GM15510 (cell line): ENCODE measurements around the gene SLC28A2.

Experiments used
- POLR2A ChIP-seq: IDR thresholded peaks from 3 replicates; pipeline ENCODE4 v1.6.1; 2011; ENCODE audit warnings: borderline replicate concordance; ENCODE audit not compliant: insufficient read length; ENCODE audit errors: extremely low read depth

SLC28A2 gene

DNA sequence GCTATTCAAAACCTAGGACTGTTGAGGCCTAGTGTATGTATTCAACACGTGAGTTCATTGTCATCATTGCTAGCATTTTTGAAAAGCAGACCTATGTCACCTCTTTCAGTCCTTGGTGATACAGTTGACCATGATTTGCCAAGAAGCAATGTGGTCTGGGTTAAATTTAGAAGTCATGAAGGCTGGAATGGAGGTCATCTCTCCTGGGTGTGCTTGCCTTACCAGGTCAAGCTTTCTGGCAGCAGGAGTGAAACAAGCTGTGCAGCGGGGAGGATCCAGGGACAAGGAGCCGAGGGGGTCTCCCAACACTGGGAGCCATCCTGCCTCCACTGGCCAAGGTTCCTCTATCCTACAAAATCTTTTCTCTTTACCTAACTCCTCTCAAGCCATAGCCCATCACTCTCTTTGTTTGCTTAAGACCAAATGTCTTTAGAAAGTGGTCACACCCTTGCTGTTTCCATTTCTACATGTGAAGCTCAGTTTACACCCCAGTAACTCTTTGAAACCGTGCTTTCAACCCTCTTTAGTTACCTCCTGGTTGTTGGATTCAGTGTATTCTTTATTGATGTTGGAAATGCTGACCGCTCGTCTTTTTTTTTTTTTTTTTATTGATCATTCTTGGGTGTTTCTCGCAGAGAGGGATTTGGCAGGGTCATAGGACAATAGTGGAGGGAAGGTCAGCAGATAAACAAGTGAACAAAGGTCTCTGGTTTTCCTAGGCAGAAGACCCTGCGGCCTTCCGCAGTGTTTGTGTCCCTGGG, 40.0 kb downstream of the SLC28A2 start:
- no peak for TF ChIP-seq POLR2A

DNA sequence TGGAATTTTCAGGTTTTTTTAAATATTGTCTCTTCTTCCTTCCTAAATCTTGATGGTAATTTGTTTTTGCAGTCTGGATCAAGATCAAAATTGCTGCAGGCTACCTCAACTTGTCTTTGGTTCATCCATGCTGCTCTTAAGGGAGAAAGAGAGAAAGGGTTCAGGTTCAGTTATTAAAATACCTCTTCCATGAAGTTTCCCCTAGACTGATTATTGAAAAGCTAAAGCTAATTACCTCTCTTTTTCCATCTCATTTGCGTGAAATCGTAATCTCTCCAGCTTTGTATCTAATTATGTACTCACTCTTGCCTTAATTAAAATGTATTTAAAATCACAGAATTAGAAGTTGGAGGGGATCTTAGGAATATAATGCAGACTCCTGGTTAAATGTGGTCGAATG, 52.7 kb downstream of the SLC28A2 start:
- TF ChIP-seq POLR2A: no peak

DNA sequence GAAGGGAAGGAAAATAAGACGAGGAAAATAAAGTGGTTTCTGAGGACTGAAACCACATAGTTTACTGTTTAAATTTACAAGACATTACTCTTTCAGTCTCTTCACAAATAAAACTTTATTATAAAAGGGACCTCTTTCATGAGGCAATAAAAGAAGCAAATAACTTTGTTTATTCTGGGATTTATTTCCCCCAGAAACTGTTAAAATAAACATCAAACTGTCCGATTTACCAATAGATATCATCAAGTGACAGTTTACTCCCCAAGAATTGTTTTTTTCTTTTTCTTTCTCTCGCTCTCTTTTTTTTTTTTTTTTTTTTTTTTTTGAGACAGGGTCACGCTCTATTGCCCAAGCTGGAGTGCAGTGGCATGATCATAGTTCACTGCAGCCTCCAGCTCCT, 54.1 kb downstream of the SLC28A2 start:
- no peak for TF ChIP-seq POLR2A

DNA sequence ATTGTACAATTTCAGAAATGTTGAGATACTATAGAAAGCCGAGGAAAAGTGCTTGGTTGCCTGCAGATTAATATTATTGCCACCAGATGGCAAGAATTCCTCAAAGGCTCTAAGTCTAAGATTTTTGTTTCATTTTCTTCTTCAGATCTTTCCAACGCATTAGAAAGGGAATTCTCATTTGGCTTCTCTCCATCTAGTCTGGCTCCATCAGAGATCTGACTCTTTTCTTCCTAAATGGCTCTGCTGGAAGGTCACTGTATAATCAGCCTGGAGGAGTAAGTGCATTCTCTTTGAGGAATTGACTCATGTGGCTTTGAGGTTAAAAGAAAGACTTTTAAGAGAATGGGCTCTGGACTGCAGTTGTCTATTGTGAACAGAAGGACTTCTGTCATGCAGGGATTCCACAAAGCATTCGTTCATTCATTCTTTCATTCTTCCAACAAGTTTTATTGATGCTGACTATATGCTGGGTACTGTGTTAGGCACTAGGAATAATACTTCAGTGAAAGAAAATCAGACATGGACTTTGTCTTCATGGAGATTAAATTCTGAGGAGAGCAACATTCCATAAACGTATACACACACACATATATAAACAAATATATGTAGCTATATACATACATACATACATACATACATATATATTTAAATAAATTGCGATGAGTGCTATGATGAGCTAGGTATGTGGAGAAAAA, 55.3 kb downstream of the SLC28A2 start:
- TF ChIP-seq POLR2A: no peak

DNA sequence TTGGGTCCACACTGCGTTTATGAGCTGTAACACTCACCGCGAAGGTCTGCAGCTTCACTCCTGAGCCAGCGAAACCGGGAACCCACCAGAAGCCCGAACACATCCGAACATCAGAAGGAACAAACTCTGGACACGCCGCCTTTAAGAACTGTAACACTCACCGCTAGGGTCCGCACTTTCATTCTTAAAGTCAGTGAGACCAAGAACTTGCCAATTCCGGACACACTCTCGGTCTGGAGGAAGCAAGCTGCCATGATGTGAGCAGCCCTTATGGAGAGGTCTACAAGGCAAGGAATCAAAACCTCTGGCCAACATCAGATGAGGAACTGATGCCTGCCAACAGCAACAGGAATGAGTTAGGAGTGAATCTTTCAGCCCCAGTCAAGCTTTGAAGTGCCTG, 62.9 kb downstream of the SLC28A2 start:
- TF ChIP-seq POLR2A: no peak

DNA sequence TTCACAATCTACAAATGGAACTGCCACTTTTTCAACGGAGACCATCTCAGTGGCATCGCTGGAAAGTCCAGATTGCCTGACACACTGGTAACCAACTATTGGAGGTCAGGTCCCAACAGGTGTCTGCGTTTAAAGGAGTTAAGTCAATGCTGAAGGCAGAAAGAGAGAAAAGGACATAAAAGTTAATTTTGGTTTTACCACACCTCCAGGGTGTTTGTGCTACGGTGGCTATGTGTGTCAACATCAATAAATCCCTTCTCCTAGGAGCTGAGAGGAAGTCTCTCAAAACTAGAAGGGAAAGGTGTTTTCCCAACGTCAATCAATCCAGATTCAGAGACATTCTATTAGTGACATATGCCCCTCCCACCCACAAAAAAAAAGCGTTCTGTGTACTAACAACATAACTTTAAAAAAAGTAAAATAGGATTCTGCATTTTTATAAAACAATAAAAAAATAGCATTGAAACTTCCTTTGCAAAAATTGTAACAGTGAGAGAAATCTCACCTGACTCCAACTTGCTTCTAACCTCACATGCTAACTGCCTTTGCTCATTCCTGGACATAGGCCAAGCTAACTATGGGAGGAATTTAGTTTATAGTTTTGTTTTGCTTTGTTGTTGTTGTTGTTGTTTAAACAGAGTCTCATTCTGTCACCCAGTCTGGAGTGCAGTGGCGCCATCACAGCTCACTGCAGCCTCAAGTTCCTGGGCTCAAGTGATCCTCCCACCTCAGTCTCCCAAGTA, 67.6 kb downstream of the SLC28A2 start:
- TF ChIP-seq POLR2A: no peak

DNA sequence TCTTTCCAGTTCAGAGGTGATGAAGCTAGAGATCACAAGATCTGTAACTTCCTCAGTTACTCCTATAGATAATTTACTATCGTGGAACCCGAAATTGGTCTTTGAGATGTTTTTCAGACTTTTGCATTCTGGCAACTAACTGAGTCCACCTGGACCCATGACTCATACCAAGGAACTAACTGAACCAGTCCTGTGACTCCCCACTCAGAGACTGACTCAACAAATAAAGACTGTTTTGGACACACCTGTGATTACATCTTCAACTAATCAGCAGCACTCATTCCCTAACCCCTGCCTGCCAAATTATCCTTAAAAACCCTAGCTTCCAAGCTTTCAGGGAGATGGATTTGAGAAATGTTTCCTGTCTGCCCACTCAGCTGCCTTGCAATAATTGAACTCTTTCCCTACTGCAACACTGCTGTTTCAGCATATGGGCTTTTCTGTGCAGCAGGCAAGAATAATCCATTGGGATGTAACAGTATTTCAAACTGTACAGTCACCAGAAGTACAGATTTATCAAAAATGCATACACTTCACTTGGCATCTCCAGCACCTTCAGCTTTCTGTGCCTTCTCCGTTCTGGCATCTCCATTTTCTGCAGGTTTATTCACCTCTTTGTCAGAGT, 68.7 kb downstream of the SLC28A2 start:
- TF ChIP-seq POLR2A: no peak

DNA sequence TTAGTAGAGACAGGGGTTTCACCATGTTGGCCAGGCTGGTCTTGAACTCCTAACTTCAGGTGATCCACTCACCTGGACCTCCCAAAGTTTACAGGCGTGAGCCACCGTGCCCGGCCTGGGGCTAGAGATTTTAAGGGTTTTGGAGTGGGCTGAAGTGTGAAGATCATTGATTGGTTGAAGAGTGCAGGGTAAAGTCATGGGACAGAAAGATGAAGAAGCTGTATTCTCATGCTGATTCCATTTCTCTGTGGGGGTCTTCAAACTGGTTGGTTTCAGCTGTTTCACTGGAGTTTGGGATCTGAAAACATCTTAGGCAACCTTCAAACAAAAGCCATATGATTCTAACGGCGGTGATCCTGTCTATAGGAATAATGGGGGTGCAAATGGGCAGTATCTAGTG, 74.2 kb downstream of the SLC28A2 start:
- no peak for TF ChIP-seq POLR2A

DNA sequence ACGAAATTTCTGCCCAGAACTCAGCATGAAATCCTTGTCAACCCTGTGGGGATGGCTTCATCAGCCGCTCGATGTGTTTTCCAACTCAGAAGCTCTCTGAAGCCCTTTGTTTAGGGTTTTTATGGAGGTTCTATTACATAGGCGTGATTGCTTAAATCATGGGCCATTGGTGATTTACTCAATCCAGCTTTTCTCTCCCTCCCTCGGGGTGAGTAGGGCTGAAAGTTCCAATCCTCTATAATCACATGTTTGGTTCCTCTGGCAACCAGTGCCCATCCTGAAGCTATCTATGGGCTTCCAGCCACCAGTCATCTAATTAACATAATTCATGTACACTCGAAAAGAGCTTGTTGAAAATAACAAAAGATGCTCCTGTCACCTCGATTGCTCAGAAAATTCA, 74.7 kb downstream of the SLC28A2 start:
- no peak for TF ChIP-seq POLR2A
